ENCODE results near the gene PRR20E.
"Not testable (repeated sequence)": the region's sequence is repeated elsewhere in the genome, so short reads cannot be mapped to it uniquely, and the experiment has no call there.

The PRR20E gene

DNA sequence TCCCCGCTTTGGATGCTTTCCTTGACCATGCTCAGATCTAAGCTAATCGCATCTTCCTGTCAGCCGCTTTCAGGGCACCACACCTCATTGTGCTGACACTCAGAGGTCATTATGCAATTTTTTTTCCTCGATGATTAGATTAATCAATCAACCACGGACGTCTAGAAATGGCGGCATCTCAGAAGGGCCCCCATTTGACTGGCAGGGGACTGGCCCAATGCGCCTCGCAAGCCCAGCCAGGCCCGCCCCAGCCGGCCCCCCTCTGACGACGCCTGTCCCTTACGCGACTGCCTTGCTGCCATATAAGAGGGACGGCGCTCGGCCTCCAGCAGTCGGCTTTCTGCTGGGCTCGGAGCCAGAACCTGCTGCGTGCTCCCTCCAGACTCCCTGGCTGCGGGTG, at the start of gene PRR20E:
Gene PRR20E, plus strand, starts transcription at position 301 of the 400 bp plus-strand sequence. CDS start 387 bp downstream, outside the sequence.
- not testable (repeated sequence) for H3K9me3 ChIP-seq (ENCODE audit: insufficient read depth, low read length); H3K27me3 ChIP-seq (ENCODE audit: insufficient read depth, insufficient read length); H3K36me3 ChIP-seq (ENCODE audit: insufficient read depth, insufficient read length, low read length); H3K4me3 ChIP-seq (ENCODE audit: insufficient read length, low read depth); H3K4me1 ChIP-seq (ENCODE audit: insufficient read depth, insufficient read length); H3K9ac ChIP-seq (ENCODE audit: insufficient read length, low read depth); DNase-seq (ENCODE audit: low read depth, low spot score)

DNA sequence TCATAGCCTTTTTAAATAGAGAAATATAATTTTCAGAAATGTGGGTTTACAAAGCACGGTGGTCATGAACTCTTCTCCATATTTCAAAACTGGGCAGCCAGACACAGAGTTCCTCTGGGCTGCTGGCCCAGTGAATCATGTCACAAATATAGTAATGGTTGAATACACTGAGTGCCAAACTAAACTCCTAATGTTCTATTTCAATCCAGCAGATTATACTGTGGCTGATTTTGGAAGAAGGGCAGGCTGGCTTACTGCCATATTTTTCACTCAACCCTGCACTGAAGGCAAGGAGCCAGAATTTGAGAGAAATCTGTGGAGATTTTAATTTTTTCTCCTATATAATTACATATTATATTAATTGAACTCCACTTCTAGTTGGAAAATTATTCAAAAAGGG, 43.3 kb upstream of the PRR20E start:
- Histone ChIP-seq H3K9me3 (ENCODE audit: insufficient read depth, low read length) (no peaks in the 10 kb centered on the region), H3K4me3 (ENCODE audit: insufficient read length, low read depth) (no peak overlapping the region), H3K36me3 (ENCODE audit: insufficient read depth, insufficient read length, low read length) (no peaks in the 10 kb centered on the region), H3K27me3 (ENCODE audit: insufficient read depth, insufficient read length) (no peaks in the 10 kb centered on the region), H3K9ac (ENCODE audit: insufficient read length, low read depth) (no peak overlapping the region), H3K4me1 (ENCODE audit: insufficient read depth, insufficient read length) (no peaks in the 10 kb centered on the region)
- TF ChIP-seq ZNF274 (IDR thresholded peaks at IDR 0.05; ENCODE audit: low read depth, low read length) (no peak), YY1 (IDR thresholded peaks at IDR 0.05; ENCODE audit: insufficient read depth, insufficient read length) (no peak), SUZ12 (IDR thresholded peaks at IDR 0.05; ENCODE audit: extremely low read depth, insufficient read depth, insufficient read length) (no peak)
- DNase-seq (ENCODE audit: low read depth, low spot score), result no peak

- Histone ChIP-seq H3K27me3 (ENCODE audit: insufficient read depth, insufficient read length) (no peaks in the 10 kb centered on the region), H3K9ac (ENCODE audit: insufficient read length, low read depth) (no peak overlapping the region), H3K9me3 (ENCODE audit: insufficient read depth, low read length) (no peaks in the 10 kb centered on the region), H3K4me1 (ENCODE audit: insufficient read depth, insufficient read length) (no peaks in the 10 kb centered on the region), H3K36me3 (ENCODE audit: insufficient read depth, insufficient read length, low read length) (no peaks in the 10 kb centered on the region), H3K4me3 (ENCODE audit: insufficient read length, low read depth) (no peak overlapping the region)
- DNase-seq (ENCODE audit: low read depth, low spot score), result no peak
- TF ChIP-seq SUZ12 (IDR thresholded peaks at IDR 0.05; ENCODE audit: extremely low read depth, insufficient read depth, insufficient read length), result no peak
- TF ChIP-seq ZNF274 (IDR thresholded peaks at IDR 0.05; ENCODE audit: low read depth, low read length), result no peak
- TF ChIP-seq YY1 (IDR thresholded peaks at IDR 0.05; ENCODE audit: insufficient read depth, insufficient read length), result no peak
These were observed 38.1 kb upstream of the PRR20E start for GRCh38 chr13:57128909-57129308.

GRCh38 chr13:57136093-57136492, 30.9 kb upstream of the PRR20E start:
- no peak for DNase-seq (ENCODE audit: low read depth, low spot score)
- Histone ChIP-seq H3K9ac (ENCODE audit: insufficient read length, low read depth) (no peak overlapping the region), H3K36me3 (ENCODE audit: insufficient read depth, insufficient read length, low read length) (no peaks in the 10 kb centered on the region), H3K4me1 (ENCODE audit: insufficient read depth, insufficient read length) (no peaks in the 10 kb centered on the region), H3K4me3 (ENCODE audit: insufficient read length, low read depth) (no peak overlapping the region), H3K27me3 (ENCODE audit: insufficient read depth, insufficient read length) (no peaks in the 10 kb centered on the region), H3K9me3 (ENCODE audit: insufficient read depth, low read length) (no peaks in the 10 kb centered on the region)
- TF ChIP-seq SUZ12 (IDR thresholded peaks at IDR 0.05; ENCODE audit: extremely low read depth, insufficient read depth, insufficient read length) (no peak), YY1 (IDR thresholded peaks at IDR 0.05; ENCODE audit: insufficient read depth, insufficient read length) (no peak), ZNF274 (IDR thresholded peaks at IDR 0.05; ENCODE audit: low read depth, low read length) (no peak)

GRCh38 chr13:57137585-57137984, 29.4 kb upstream of the PRR20E start:
- DNase-seq (ENCODE audit: low read depth, low spot score), result no peak
- no peaks in the 10 kb centered on the region for H3K36me3 ChIP-seq (ENCODE audit: insufficient read depth, insufficient read length, low read length)
- TF ChIP-seq SUZ12 (IDR thresholded peaks at IDR 0.05; ENCODE audit: extremely low read depth, insufficient read depth, insufficient read length) (no peak), ZNF274 (IDR thresholded peaks at IDR 0.05; ENCODE audit: low read depth, low read length) (no peak), YY1 (IDR thresholded peaks at IDR 0.05; ENCODE audit: insufficient read depth, insufficient read length) (no peak)
- no peaks in the 10 kb centered on the region for H3K9me3 ChIP-seq (ENCODE audit: insufficient read depth, low read length)
- no peaks in the 10 kb centered on the region for H3K4me1 ChIP-seq (ENCODE audit: insufficient read depth, insufficient read length)
- H3K27me3 ChIP-seq (ENCODE audit: insufficient read depth, insufficient read length), result no peaks in the 10 kb centered on the region
- H3K9ac ChIP-seq (ENCODE audit: insufficient read length, low read depth), result no peak overlapping the region
- H3K4me3 ChIP-seq (ENCODE audit: insufficient read length, low read depth), result no peak overlapping the region

- Histone ChIP-seq H3K4me3 (ENCODE audit: insufficient read length, low read depth) (no peak overlapping the region), H3K27me3 (ENCODE audit: insufficient read depth, insufficient read length) (no peaks in the 10 kb centered on the region), H3K36me3 (ENCODE audit: insufficient read depth, insufficient read length, low read length) (no peaks in the 10 kb centered on the region), H3K9me3 (ENCODE audit: insufficient read depth, low read length) (no peaks in the 10 kb centered on the region), H3K9ac (ENCODE audit: insufficient read length, low read depth) (no peak overlapping the region), H3K4me1 (ENCODE audit: insufficient read depth, insufficient read length) (no peaks in the 10 kb centered on the region)
- DNase-seq (ENCODE audit: low read depth, low spot score), result no peak
- TF ChIP-seq ZNF274 (IDR thresholded peaks at IDR 0.05; ENCODE audit: low read depth, low read length) (no peak), SUZ12 (IDR thresholded peaks at IDR 0.05; ENCODE audit: extremely low read depth, insufficient read depth, insufficient read length) (no peak)
These were observed 28.0 kb upstream of the PRR20E start for GRCh38 chr13:57138988-57139387.

DNA sequence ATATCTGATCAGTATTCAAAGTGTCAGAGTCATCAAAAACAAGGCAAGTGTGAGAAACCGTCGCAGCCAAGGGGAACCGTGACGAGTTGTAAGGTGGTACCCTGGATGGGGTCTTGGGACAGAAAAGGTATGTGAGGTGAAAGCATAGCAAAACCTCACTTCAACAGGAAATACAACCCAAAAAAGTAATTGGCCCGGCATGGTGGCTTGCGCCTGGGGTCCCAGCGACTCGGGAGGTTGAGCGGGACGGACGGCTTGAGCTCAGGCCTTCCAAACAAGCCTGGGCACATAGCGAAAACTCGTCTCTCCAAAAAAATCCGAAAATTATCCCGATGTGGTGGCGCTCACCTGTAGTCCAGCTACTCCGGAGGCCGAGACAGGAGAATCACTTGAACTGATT, 27.2 kb upstream of the PRR20E start:
- H3K27me3 ChIP-seq (ENCODE audit: insufficient read depth, insufficient read length); H3K4me3 ChIP-seq (ENCODE audit: insufficient read length, low read depth); H3K4me1 ChIP-seq (ENCODE audit: insufficient read depth, insufficient read length); H3K9me3 ChIP-seq (ENCODE audit: insufficient read depth, low read length); H3K9ac ChIP-seq (ENCODE audit: insufficient read length, low read depth); DNase-seq (ENCODE audit: low read depth, low spot score); H3K36me3 ChIP-seq (ENCODE audit: insufficient read depth, insufficient read length, low read length): not testable (repeated sequence)

- not testable (repeated sequence) for DNase-seq (ENCODE audit: low read depth, low spot score)
These were observed 26.6 kb upstream of the PRR20E start, which contains the start of gene PRR20A for GRCh38 chr13:57140235-57140968. TSS of gene PRR20A (plus strand) at chr13:57140918. CDS start at chr13:57141305, 387 bp downstream.

DNA sequence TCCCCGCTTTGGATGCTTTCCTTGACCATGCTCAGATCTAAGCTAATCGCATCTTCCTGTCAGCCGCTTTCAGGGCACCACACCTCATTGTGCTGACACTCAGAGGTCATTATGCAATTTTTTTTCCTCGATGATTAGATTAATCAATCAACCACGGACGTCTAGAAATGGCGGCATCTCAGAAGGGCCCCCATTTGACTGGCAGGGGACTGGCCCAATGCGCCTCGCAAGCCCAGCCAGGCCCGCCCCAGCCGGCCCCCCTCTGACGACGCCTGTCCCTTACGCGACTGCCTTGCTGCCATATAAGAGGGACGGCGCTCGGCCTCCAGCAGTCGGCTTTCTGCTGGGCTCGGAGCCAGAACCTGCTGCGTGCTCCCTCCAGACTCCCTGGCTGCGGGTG, 19.8 kb upstream of the PRR20E start, which contains the start of gene PRR20B:
Gene PRR20B, plus strand, starts transcription at position 301 of the 400 bp plus-strand sequence. CDS start 387 bp downstream, outside the sequence.
- not testable (repeated sequence) for H3K27me3 ChIP-seq (ENCODE audit: insufficient read depth, insufficient read length); H3K9ac ChIP-seq (ENCODE audit: insufficient read length, low read depth); DNase-seq (ENCODE audit: low read depth, low spot score); H3K36me3 ChIP-seq (ENCODE audit: insufficient read depth, insufficient read length, low read length); H3K9me3 ChIP-seq (ENCODE audit: insufficient read depth, low read length); H3K4me3 ChIP-seq (ENCODE audit: insufficient read length, low read depth); H3K4me1 ChIP-seq (ENCODE audit: insufficient read depth, insufficient read length)

More at GRCh38 chr13:57140235-57140968, 26.6 kb upstream of the PRR20E start, which contains the start of gene PRR20A:
- not testable (repeated sequence) for H3K9ac ChIP-seq (ENCODE audit: insufficient read length, low read depth); H3K9me3 ChIP-seq (ENCODE audit: insufficient read depth, low read length); H3K4me3 ChIP-seq (ENCODE audit: insufficient read length, low read depth); H3K36me3 ChIP-seq (ENCODE audit: insufficient read depth, insufficient read length, low read length); H3K27me3 ChIP-seq (ENCODE audit: insufficient read depth, insufficient read length); H3K4me1 ChIP-seq (ENCODE audit: insufficient read depth, insufficient read length)

- not testable (repeated sequence) for H3K36me3 ChIP-seq (ENCODE audit: insufficient read depth, insufficient read length, low read length); H3K4me3 ChIP-seq (ENCODE audit: insufficient read length, low read depth); H3K9ac ChIP-seq (ENCODE audit: insufficient read length, low read depth); H3K27me3 ChIP-seq (ENCODE audit: insufficient read depth, insufficient read length); H3K9me3 ChIP-seq (ENCODE audit: insufficient read depth, low read length); DNase-seq (ENCODE audit: low read depth, low spot score); H3K4me1 ChIP-seq (ENCODE audit: insufficient read depth, insufficient read length)
These were observed 18.9 kb upstream of the PRR20E start for GRCh38 chr13:57148106-57148505.

DNA sequence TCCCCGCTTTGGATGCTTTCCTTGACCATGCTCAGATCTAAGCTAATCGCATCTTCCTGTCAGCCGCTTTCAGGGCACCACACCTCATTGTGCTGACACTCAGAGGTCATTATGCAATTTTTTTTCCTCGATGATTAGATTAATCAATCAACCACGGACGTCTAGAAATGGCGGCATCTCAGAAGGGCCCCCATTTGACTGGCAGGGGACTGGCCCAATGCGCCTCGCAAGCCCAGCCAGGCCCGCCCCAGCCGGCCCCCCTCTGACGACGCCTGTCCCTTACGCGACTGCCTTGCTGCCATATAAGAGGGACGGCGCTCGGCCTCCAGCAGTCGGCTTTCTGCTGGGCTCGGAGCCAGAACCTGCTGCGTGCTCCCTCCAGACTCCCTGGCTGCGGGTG, 13.2 kb upstream of the PRR20E start, which contains the start of gene PRR20C:
Gene PRR20C, plus strand, starts transcription at position 301 of the 400 bp plus-strand sequence. CDS start 387 bp downstream, outside the sequence.
- not testable (repeated sequence) for H3K27me3 ChIP-seq (ENCODE audit: insufficient read depth, insufficient read length); H3K9me3 ChIP-seq (ENCODE audit: insufficient read depth, low read length); H3K4me1 ChIP-seq (ENCODE audit: insufficient read depth, insufficient read length)

More for the DNA sequence above, 13.2 kb upstream of the PRR20E start, which contains the start of gene PRR20C:
- H3K9ac ChIP-seq (ENCODE audit: insufficient read length, low read depth); DNase-seq (ENCODE audit: low read depth, low spot score); H3K4me3 ChIP-seq (ENCODE audit: insufficient read length, low read depth); H3K36me3 ChIP-seq (ENCODE audit: insufficient read depth, insufficient read length, low read length): not testable (repeated sequence)

Data from NT2/D1 (cell line).